GM15510 (cell line): Measurements from ENCODE around the gene OTOR.

Experiments
- POLR2A ChIP-seq: IDR thresholded peaks from 3 replicates; pipeline ENCODE4 v1.6.1; 2011; ENCODE audit warnings: borderline replicate concordance; ENCODE audit not compliant: insufficient read length; ENCODE audit errors: extremely low read depth

OTOR gene

DNA sequence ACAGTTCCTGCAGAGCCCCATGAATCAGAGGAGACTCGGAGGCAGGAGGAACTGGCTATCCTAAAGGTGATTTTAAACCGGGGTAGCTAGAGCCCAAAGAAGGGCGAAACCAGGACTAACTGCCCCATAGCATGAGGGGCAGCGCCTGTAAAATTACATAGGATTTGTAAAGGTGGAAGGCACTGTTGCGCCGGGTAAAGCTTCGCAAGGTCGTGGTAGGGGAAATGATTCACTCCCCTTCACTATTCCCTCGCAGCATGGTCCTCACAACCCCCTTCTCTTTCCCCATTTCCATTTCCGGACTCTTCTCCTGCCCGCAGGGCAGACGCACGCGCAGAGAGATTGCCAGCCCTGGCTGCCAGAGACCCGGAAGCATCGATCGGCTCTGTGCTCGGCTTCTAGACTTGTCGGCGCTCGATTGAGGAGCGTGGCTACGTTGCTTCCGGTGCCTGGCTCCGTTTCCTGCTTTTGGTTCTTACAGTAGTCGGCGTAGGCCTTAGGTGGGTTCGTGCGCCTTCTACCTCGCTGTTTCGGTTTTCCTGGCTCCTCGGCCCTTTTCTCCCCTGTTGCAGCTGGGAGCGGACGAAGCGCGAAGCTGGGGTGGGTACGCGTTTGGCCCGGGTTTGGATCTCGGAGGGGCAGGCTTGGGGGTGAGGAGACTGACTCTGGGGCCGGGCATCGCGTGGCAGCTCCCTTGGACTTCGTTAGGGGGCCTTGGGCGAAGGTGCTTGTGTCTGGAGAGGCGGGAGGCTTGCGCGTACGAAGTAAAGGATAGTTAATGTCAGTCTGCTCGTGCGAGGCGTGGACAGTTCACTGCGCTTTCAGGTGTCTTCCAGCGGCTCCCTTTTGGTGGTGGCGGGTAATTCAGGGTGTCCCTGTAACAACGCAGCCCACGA, 18.3 kb upstream of the OTOR start, which contains the start of gene SNRPB2:
SNRPB2 (plus strand) TSS at position 462 of the 896 bp plus-strand sequence. CDS start 1,677 bp downstream, outside the sequence.
- TF ChIP-seq POLR2A, result peak; percentile 89

DNA sequence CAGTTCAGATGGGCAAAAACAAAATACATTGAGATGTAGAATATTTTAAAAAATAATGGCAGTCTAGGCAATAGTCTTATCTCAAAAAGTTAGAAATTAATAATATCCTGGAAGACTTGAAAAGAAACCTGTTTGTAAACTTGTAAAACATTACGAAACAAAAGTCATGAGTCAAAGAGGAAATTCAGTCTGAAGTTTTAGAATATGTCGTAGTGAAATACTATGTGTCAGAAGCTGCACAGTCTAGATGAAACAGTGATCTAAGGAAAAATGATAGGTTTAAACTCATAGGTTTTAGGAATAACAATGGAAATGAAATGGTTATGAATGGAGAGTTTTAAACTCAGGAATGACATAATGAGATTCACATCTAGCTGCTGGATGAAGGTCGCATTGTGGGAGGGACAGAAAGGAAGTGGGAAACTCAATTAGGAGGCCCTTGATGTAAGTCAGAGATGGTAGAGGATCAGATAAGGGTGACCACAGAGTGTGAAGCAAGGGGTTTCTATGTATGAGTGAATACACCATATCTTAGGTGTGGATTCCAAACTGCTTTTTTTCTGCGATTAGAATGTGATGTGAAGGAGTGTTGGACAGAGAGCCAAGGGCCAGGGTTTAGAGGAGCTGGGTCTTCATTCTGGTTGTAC, 15.5 kb upstream of the OTOR start:
- no peak for TF ChIP-seq POLR2A

DNA sequence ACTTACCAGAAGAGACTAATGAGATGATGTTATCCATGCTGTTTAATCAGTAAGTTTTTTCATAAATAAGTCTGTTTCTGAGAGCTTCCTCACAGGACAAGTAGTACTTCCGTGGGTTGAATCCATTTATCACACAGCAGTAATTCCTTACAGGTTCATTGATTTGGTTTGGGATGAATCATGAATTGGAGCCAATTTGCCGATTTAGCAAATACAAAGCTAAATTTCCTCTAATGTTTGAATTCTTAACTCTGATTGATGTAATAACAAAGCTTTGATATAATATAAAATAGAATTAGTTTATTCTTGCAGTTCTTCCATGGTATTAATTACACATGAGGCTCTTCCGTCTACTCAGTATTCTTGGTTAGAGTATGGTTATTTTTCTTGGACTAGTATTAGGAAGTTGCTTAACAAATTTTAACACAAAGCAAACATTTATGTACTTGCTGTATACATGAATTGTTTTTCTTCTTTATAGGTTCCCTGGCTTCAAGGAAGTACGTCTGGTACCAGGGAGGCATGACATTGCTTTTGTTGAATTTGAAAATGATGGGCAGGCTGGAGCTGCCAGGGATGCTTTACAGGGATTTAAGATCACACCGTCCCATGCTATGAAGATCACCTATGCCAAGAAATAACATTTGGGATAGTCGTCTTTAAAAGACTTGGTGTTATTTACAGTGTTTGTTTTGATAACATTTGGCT, 7.6 kb upstream of the OTOR start:
- no peak for TF ChIP-seq POLR2A

DNA sequence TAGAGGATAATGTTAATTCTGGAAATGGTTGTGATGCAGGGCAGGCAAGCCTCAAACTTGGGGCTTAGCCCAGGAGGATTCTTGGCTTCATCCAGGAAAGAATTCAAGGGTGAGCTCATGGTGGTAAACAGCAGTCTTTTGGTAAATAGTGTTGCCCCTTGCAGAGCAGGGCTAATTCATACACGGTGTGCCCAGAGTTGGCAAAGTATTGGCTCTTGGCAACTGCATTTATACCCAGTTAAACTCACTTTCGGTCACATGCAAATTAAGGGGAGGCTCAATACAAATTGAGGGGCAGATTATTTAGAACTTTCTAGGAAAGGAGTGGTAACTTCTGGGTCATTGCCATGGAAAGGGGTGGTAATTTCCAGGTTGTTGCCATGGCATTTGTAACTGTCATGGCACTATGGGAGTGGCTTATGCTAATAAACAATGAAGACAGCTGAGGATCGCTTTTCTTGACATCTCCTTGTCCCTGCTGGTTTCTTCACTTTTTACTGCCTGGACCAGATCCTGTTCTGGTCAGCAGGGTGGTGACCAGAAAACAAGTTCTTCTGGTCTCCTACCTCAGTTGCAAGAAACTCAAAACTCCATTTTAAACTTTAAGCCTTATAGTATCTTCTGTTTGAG, 3.9 kb upstream of the OTOR start:
- TF ChIP-seq POLR2A, result no peak

DNA sequence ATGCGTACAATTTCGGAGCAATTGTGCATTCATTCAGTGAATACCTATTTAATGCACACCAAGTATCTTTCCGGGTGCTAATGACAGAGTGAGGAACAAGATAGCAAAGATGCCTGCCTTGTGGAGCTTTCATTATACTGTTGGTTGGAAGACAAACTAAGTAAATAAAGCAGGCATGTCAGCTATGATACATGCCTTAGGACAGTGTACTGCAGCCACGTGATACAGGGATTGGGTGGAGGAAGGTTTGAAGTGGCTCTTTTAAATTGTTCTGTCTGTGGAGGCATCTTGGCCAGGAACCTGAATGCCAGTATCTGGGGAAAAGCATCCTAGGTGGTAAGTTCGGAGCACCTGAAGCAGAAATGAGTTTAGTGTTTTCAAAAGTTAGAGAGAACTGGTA, 3.0 kb upstream of the OTOR start:
- no peak for TF ChIP-seq POLR2A

DNA sequence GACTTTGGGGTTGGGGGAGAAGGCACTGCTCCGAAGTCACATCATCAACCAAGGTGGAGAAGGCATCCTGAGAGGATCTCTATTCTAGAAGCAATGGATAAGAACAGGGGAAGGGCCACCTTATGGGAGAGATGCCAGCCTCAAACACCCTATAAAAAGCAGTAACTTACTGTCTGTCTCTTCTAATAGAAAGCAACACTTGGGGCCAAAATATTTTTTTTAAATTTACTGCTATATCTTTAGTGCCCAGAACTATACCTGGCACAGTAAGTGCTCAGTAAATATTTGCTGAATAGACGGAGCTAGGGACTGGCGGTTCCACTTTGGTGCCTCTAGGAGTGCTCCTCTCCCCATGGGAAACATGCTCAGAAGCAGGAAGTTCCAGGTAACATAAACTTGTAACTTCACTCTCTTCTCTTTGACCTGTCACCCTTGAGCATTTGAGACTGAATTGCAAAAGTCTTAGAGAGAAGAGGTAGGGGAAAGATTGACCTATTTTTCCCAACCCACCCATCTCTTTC, 807 bp upstream of the OTOR start:
- TF ChIP-seq POLR2A, result no peak

DNA sequence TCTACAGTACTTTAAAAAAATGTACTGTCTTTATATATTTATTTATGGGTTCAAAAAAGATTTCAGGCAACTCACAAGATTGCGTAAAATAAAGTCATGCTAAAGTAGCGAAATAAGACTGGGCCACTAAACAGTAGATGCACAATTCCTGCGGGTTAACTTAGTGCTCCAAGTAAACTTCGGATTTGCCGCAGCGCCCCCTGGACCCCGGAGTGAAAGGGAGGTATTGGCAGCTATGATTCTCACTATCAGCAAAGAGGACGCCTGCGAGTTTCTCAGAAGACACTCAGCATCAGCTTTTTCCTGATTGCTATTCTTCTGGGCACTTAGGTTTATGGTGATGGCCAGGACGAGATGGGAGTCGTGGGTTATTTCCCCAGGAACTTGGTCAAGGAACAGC, 1.4 kb downstream of the OTOR start:
- TF ChIP-seq POLR2A, result no peak

DNA sequence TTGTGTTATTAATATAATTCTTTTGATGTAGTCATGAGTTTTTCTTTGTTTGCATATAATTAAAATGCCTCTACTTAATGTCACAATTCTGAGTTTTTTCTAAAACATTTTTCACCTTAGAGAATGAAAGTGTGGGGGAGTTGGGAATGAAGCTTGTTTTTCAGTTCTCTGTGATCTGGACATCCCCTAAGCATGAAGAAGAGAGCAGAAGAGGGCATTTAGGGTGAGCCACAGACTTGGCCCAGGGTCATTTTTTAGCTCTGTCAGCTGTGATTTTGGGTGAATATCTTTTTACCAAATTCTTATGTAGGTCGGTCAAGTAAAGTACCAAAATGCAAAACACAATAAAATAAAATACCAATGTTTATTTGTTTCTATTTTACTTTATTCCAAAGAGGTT, 3.9 kb downstream of the OTOR start:
- no peak for TF ChIP-seq POLR2A

DNA sequence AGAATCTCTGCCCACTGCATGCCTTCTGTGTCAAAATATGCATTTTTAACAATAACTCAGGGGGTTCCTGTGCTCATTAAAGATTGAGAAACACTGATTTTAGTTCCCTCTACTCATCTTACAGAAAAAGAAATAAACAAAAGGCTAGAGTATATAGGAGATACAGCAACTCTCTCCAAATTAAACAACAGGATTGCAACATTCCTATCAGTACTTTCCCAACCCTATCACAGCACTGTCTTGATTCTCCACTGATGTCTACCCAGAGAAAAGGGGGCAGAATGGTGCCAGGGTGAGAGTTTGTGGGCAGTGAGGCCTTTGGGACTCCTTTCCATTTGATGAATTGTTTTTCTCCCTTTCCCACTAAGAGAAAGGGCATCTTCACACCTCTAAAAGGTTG, 4.7 kb downstream of the OTOR start:
- TF ChIP-seq POLR2A, result no peak

DNA sequence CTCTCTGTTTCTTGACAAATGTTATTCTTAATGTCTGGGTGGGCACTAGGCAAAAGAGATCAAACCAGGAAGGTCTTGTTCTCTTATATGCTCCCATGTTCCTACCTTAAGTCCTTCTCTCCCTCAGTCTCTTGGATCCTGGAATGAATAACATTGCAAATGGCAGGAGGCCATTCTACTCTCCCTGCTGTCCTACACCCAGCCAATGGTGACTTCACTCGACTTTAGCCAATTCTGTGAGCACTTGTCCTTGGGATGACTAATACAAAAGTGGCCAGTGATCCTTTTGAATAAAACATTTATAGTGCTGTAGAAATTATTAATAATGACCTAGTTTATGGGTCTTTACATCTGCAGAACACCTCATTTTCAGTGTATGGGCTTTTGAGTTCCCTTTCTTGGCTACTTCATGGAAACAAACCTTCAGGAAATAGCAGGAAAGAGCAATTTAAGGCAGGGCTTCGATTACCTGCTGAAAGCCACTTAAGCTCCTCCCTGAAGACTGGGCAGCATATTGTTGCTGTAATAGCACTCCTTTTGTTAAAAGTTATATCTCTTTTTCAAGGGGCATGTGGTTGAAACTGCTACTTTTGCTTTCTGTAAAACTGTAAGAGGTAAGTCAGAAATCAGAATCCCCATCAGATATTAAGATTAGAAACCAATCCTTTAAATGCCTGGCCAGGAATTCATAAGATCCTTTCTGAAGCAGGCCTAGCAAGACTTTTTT, 10.5 kb downstream of the OTOR start:
- TF ChIP-seq POLR2A, result no peak

DNA sequence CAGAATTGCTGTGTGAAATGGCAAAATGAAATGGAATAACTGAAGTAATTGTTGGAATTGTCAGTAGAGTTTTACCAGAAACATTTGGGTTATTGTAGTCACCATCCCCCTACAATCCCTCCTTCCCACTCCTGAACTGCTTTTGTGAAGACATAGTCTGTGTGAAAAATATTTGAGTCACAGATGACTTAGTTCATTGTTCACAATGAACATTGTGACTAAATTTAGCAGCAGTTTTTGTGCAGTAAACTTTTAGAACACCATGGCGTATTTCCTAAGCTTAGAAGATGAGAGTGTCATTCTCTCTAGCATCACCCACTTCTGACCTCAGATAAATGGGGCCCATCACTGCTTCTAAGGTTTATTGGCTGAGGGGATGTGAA, 11.0 kb downstream of the OTOR start:
- no peak for TF ChIP-seq POLR2A

DNA sequence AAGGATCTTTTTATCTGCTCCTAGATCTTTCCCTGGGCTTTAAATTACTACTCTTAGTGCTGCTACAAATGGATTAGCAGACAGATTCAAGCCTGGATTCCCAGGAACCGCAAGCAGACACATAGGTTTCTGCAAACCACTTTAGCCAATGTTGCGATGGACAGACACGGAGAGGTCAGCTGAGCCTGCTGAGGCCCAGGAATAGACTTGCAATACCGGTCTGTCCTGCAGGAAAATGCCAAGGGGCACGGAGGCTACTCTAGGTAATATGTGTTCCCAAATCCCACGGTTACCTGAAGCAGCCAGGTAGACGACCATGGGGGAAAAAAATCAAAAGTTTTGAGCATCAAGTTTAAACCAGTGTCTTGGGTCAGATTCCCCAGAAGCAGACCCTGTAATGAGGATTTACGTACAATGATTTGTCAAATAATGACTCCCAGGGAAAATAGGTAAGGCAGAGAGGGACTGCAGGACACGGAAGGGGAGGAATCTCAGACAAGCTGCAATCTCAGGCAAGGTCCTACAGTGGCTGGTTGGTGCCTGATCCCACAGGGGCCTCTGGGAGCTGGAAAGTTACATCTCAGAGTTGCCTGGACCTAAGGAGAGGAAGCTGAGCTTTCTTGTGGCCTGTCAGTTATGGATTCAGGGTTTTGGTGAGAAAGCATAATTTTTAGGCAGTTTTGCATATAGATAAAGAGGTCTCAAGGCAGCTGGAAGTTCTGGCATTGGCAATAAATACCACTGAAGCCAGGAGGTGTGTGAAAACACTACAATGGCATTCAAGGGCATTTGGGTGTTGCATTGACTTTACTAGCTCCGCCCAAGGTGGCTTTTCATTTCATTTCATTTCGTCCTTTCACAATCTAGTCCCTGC, 12.5 kb downstream of the OTOR start:
- no peak for TF ChIP-seq POLR2A

DNA sequence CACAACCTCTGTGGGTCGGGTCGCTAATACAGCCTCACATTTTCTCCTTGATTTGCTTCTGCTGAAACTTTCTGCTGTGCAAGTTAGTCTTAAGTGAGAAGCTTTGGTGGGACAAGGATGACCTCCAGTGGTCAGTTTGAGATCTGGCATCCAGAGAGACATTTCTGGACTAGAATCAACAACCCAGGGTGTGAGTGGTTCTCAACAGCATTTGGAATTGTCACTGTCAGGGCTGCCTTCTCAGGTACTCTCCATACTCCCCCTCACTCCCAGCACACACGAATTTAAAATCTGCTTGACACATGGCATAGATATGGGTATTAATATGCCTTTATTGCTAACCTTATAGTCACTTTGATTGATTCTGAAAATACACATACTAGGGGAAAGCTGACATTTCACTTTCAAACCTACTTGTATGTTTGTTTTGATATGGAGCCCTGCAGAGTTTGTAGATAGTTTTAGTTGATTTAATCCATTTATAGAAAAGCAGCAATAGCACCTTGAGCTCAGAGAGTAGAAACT, 13.2 kb downstream of the OTOR start:
- TF ChIP-seq POLR2A, result no peak
